ENCODE results near the gene SLC18A2. TPM values are rescaled to one million over a fixed set of nuclear protein-coding genes. Genes with fewer than 3 reads are reported as not detected.
A peak's percentile ranks its signal among the peaks of the same experiment; 100 is the strongest.

Gene SLC18A2
- total and polyA plus RNA-seq, 9 of the 15 experiments (the other 6 are each of a cell fraction or from before 2014, with no cell fraction given) = 0.03 to 5.4 (median 0.40) TPM

- TF ChIP-seq ZNF740 (CRISPR knock-in tag; IDR thresholded peaks at IDR 0.05) (no peak), ZNF740 (tag; IDR thresholded peaks at IDR 0.05) (no peak), NFIX (CRISPR knock-in tag; IDR thresholded peaks at IDR 0.05; ENCODE audit: low read depth) (no peak), MYNN (IDR thresholded peaks at IDR 0.05) (no peak), MYNN (CRISPR knock-in tag; IDR thresholded peaks at IDR 0.05) (no peak), FUS (optimal IDR thresholded peaks at IDR 0.05; ENCODE audit: low read depth, low read length) (no peak), SP2 (IDR thresholded peaks at IDR 0.05; ENCODE audit: extremely low read depth, low read depth, low read length, poor library complexity, severe bottlenecking) (no peak), E2F3 (CRISPR knock-in tag; IDR thresholded peaks at IDR 0.05) (no peak), RAD21 (CRISPR knock-in tag; conservative IDR thresholded peaks at IDR 0.05 in 1 of 2, IDR thresholded peaks at IDR 0.05 in 1 of 2) (peak; percentile 74 to 80), ZNF12 (CRISPR knock-in tag; IDR thresholded peaks at IDR 0.05) (no peak), KLF13 (tag; IDR thresholded peaks at IDR 0.05; ENCODE audit: borderline replicate concordance, low read depth) (no peak), ZNF407 (IDR thresholded peaks at IDR 0.05; ENCODE audit: low read depth) (no peak)
Observed at GRCh38 chr10:117320050-117320665, 79.2 kb downstream of the SLC18A2 start (continued).
